H1 (cell line): ENCODE data around the gene CLMP.

Experiments used
- CTCF ChIP-seq, 3 experiments: IDR thresholded peaks; 1 replicate in 2 of 3; 2 replicates in 1 of 3; pipeline versions ENCODE4 v1.5.1 to v1.6.1; 2011; ENCODE audit warnings: low read length in 3 of 3, mild to moderate bottlenecking in 3 of 3, inconsistent platforms in 2 of 3, low read depth in 1 of 3, moderate library complexity in 1 of 3; ENCODE audit not compliant: insufficient read depth in 1 of 3; ENCODE audit errors: control extremely low read depth in 1 of 3
- MAX ChIP-seq: IDR thresholded peaks from 2 replicates; pipeline ENCODE4 v1.6.1; 2012; ENCODE audit warnings: inconsistent platforms
- RBBP5 ChIP-seq: IDR thresholded peaks from 2 replicates; pipeline ENCODE4 v1.7.1; 2012; ENCODE audit warnings: low read depth, mild to moderate bottlenecking, inconsistent platforms, low read length, moderate library complexity, borderline replicate concordance
- USF2 ChIP-seq: IDR thresholded peaks from 2 replicates; pipeline ENCODE4 v1.6.1; 2011; ENCODE audit warnings: low read length, improper control_type of control experiment

GRCh38 chr11:123233975-123234334 is 38.9 kb upstream of the CLMP start:
- TF ChIP-seq USF2 (no peak), CTCF (IDR thresholded peaks at IDR 0.05; ENCODE audit: control extremely low read depth in 1 of 3, insufficient read depth in 1 of 3, low read depth in 1 of 3, low read length in 3 of 3) (no peak), MAX (no peak), RBBP5 (no peak)
